OCI-LY3 (cell line): ENCODE data around the gene KDELR3.

Experiments
- EZH2phosphoT487 ChIP-seq: fragments of 200-600 bp; shearing (Covaris generic); IDR thresholded peaks from 2 replicates; pipeline ENCODE4 v1.6.1; 2018; ENCODE audit warnings: antibody characterized with exemption, mixed run types, low read depth
- TF ChIP-seq, protein P1 (sequence below): fragments of 200-600, 300-600 bp; sonication (generic); IDR thresholded peaks from 2 replicates; pipeline ENCODE4 v1.5.1; 2014; ENCODE audit warnings: antibody characterized with exemption, low read length, low read depth

DNA sequence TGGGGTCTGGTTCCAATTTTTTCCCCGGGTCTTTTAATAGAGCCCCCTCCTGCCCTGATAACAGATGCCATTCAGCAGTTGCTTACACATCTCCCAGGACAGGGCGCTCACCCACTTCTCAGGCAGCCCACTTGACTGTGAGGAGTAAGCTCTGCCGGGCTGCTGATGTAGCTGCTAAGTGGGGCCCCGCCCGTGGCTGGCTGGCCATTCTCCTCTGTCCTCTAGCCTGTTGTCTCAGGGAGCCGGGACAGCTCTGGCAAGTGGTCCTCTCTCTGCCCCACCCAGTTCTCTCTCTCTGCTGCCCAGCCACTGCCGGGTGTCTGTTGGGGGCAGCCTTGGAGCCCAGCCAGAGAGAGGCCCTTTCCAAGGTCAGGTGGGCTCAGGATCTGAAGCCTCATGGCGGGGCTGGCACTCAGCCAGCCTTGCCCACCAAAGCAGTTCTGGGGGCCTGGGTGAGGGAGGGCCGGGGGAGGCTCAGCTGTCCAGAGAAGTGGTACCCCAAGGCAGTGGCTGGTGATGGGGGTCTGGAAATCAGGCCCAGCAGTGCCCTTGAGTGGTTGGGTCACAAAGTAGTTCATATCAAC, 21.8 kb upstream of the KDELR3 start:
- TF ChIP-seq, protein P1, sequence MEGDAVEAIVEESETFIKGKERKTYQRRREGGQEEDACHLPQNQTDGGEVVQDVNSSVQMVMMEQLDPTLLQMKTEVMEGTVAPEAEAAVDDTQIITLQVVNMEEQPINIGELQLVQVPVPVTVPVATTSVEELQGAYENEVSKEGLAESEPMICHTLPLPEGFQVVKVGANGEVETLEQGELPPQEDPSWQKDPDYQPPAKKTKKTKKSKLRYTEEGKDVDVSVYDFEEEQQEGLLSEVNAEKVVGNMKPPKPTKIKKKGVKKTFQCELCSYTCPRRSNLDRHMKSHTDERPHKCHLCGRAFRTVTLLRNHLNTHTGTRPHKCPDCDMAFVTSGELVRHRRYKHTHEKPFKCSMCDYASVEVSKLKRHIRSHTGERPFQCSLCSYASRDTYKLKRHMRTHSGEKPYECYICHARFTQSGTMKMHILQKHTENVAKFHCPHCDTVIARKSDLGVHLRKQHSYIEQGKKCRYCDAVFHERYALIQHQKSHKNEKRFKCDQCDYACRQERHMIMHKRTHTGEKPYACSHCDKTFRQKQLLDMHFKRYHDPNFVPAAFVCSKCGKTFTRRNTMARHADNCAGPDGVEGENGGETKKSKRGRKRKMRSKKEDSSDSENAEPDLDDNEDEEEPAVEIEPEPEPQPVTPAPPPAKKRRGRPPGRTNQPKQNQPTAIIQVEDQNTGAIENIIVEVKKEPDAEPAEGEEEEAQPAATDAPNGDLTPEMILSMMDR = no peak
- no peak for TF ChIP-seq EZH2phosphoT487
